ENCODE results near the gene NRBP1. TPM values are rescaled to one million over a fixed set of nuclear protein-coding genes. Genes with fewer than 3 reads are reported as not detected.

NRBP1 gene
- total RNA-seq, 1 donor from 2014 or later: 117 TPM

DNA sequence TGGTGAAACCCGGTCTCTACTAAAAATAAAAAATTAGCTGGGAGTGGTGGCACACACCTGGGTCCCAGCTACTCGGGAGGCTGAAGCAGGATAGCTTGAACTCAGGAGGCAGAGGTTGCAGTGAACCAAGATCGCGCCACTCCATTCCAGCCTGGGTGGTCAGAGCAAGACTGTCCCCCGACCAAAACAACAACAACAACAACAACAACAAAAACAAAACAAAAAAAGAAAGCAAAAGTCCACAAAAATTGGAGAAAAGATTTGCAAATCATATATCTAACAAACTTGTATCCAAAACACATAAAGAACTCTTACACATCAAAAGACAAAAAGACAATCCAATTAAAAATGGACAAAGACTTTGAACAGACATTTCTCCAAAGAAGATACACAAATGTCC, 29.5 kb upstream of the NRBP1 start:
- Mint-ChIP-seq H3K4me3 (ENCODE audit: unreplicated experiment) (no peak overlapping the region), H3K27ac (ENCODE audit: unreplicated experiment) (no peak overlapping the region), H3K9me3 (ENCODE audit: unreplicated experiment) (no peaks in the 10 kb centered on the region), H3K4me1 (ENCODE audit: unreplicated experiment) (no peaks in the 10 kb centered on the region), H3K36me3 (ENCODE audit: low read depth, unreplicated experiment) (peaks cover 3% of the 10 kb centered on the region), H3K27me3 (ENCODE audit: unreplicated experiment) (peaks cover 2% of the 10 kb centered on the region)
- DNase-seq (ENCODE audit: low spot score): no peak
- TF ChIP-seq, protein P1, sequence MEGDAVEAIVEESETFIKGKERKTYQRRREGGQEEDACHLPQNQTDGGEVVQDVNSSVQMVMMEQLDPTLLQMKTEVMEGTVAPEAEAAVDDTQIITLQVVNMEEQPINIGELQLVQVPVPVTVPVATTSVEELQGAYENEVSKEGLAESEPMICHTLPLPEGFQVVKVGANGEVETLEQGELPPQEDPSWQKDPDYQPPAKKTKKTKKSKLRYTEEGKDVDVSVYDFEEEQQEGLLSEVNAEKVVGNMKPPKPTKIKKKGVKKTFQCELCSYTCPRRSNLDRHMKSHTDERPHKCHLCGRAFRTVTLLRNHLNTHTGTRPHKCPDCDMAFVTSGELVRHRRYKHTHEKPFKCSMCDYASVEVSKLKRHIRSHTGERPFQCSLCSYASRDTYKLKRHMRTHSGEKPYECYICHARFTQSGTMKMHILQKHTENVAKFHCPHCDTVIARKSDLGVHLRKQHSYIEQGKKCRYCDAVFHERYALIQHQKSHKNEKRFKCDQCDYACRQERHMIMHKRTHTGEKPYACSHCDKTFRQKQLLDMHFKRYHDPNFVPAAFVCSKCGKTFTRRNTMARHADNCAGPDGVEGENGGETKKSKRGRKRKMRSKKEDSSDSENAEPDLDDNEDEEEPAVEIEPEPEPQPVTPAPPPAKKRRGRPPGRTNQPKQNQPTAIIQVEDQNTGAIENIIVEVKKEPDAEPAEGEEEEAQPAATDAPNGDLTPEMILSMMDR (IDR thresholded peaks at IDR 0.05; ENCODE audit: unreplicated experiment): no peak

DNA sequence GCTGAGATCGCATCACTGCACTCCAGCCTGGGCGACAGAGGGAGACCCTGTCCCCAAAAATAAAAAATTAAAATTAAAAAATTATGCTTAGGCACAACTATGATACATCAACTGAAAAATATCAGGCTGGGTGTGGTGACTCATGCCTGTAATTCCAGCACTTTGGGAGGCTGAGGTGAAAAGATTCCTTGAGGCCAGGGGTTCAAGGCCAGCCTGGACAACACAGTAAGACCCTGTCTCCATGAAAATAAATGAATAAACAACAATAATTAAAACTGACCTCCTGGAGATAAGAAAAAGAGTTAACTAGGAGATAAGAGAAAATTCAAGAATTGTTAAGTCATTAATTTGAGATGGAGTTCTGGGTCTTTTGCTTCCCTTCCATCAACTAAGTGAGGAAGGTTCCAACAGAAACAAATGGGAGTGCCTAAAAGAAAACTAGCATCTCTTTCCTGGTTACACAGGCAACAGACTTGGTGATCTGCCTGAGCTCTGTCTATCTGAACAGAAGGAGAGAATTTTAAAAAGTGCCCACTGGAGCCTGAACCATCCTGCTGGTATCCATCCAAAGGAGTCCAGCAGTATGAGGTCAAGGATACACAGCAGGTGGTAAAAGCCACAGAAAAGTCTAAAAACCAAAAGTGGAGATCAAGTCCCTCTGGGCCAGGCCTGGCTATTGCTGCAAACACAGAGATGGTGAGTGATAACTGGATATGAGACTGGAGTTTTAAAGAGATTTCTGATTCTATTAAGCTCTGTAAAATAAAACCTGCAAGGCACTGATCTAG, 27.9 kb upstream of the NRBP1 start:
- H3K9me3 Mint-ChIP-seq (ENCODE audit: unreplicated experiment): no peaks in the 10 kb centered on the region
- H3K4me1 Mint-ChIP-seq (ENCODE audit: unreplicated experiment): no peaks in the 10 kb centered on the region
- H3K27ac Mint-ChIP-seq (ENCODE audit: unreplicated experiment): peak overlapping the region; percentile 37
- H3K27me3 Mint-ChIP-seq (ENCODE audit: unreplicated experiment): peaks cover 2% of the 10 kb centered on the region
- TF ChIP-seq, protein P1 (IDR thresholded peaks at IDR 0.05; ENCODE audit: unreplicated experiment): no peak
- DNase-seq (ENCODE audit: low spot score): no peak
- H3K36me3 Mint-ChIP-seq (ENCODE audit: low read depth, unreplicated experiment): peaks cover 3% of the 10 kb centered on the region
- H3K4me3 Mint-ChIP-seq (ENCODE audit: unreplicated experiment): peak overlapping the region; percentile 42

DNA sequence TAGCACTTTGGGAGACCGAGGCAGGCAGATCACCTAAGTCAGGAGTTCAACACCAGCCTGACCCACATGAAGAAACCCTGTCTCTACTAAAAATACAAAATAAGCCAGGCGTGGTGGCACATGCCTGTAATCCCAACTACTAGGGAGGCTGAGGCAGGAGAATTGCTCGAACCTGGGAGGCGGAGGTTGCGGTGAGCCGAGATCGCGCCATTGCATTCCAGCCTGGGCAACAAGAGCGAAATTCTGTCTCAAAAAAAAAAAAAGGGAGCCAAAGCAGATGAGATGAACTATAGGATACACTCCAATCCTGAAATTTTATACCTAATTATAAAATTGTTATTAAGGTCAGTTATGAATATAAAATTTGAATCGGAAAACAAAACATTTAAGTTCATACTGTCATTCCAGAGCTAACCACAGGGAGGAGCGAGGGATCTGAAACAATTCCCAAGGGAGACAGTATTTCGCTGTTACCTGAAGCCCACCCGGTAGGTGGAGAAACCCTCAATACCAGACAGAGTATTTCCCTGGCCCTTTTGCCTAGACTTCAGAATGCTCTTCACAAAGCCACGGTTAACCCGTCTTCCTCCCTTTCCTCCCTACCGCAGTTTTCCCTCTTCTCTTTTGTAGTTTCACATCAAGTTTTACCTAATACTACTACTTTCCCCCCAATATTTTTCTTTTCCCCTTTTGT, 20.5 kb upstream of the NRBP1 start:
- Mint-ChIP-seq H3K36me3 (ENCODE audit: low read depth, unreplicated experiment) (peaks cover 9% of the 10 kb centered on the region), H3K4me1 (ENCODE audit: unreplicated experiment) (peaks cover 10% of the 10 kb centered on the region), H3K27ac (ENCODE audit: unreplicated experiment) (peak overlapping the region; percentile 89), H3K4me3 (ENCODE audit: unreplicated experiment) (peak overlapping the region; percentile 93), H3K27me3 (ENCODE audit: unreplicated experiment) (peaks cover 10% of the 10 kb centered on the region), H3K9me3 (ENCODE audit: unreplicated experiment) (no peaks in the 10 kb centered on the region)
- peak; percentile 43 for DNase-seq (ENCODE audit: low spot score)
- TF ChIP-seq, protein P1 (IDR thresholded peaks at IDR 0.05; ENCODE audit: unreplicated experiment): peak; percentile 71

GRCh38 chr2:27408601-27409320, 19.7 kb upstream of the NRBP1 start:
- H3K4me3 Mint-ChIP-seq (ENCODE audit: unreplicated experiment): peak overlapping the region; percentile 93
- TF ChIP-seq, protein P1 (IDR thresholded peaks at IDR 0.05; ENCODE audit: unreplicated experiment): no peak
- H3K9me3 Mint-ChIP-seq (ENCODE audit: unreplicated experiment): no peaks in the 10 kb centered on the region
- H3K4me1 Mint-ChIP-seq (ENCODE audit: unreplicated experiment): peaks cover 10% of the 10 kb centered on the region
- H3K36me3 Mint-ChIP-seq (ENCODE audit: low read depth, unreplicated experiment): peaks cover 9% of the 10 kb centered on the region
- H3K27ac Mint-ChIP-seq (ENCODE audit: unreplicated experiment): peak overlapping the region; percentile 89
- peaks cover 10% of the 10 kb centered on the region for H3K27me3 Mint-ChIP-seq (ENCODE audit: unreplicated experiment)
- peak; percentile 33 for DNase-seq (ENCODE audit: low spot score)
